WI38 (cell line): ENCODE data around the gene TMEM220.
"Not testable (repeated sequence)": the region's sequence is repeated elsewhere in the genome, so short reads cannot be mapped to it uniquely, and the experiment has no call there.

Source experiments
- H3K4me3 ChIP-seq: 2 replicates; pipeline ENCODE4 v1.5.1; 2011; ENCODE audit warnings: low read depth, mild to moderate bottlenecking, control low read depth, low read length
- CTCF ChIP-seq: IDR thresholded peaks from 2 replicates; pipeline ENCODE4 v1.5.1; 2012; ENCODE audit warnings: low read depth, mild to moderate bottlenecking, control low read depth, low read length

The TMEM220 gene

GRCh38 chr17:10738521-10739258 lies 8.9 kb upstream of the TMEM220 start:
- H3K4me3 ChIP-seq: no peak overlapping the region
- no peak for TF ChIP-seq CTCF

GRCh38 chr17:10737736-10738135 lies 7.9 kb upstream of the TMEM220 start:
- TF ChIP-seq CTCF: no peak
- no peak overlapping the region for H3K4me3 ChIP-seq

- H3K4me3 ChIP-seq: no peak overlapping the region
- peak; percentile 69 for TF ChIP-seq CTCF
Observed at GRCh38 chr17:10737168-10737622, 7.4 kb upstream of the TMEM220 start.

- H3K4me3 ChIP-seq: no peak overlapping the region
- no peak for TF ChIP-seq CTCF
Observed at GRCh38 chr17:10735821-10736220, 6.0 kb upstream of the TMEM220 start.

GRCh38 chr17:10735251-10735650 lies 5.4 kb upstream of the TMEM220 start:
- H3K4me3 ChIP-seq: no peak overlapping the region
- no peak for TF ChIP-seq CTCF

GRCh38 chr17:10733666-10734065 lies 3.8 kb upstream of the TMEM220 start:
- no peak overlapping the region for H3K4me3 ChIP-seq
- no peak for TF ChIP-seq CTCF

GRCh38 chr17:10732121-10732520 lies 2.3 kb upstream of the TMEM220 start:
- not testable (repeated sequence) for H3K4me3 ChIP-seq

GRCh38 chr17:10731408-10731879 lies 1.6 kb upstream of the TMEM220 start:
- no peak overlapping the region for H3K4me3 ChIP-seq
- no peak for TF ChIP-seq CTCF

GRCh38 chr17:10730247-10730646 lies 424 bp upstream of the TMEM220 start:
- peak overlapping the region; percentile 64 for H3K4me3 ChIP-seq
